Thyroid gland (tissue), 4 donors: ENCODE measurements around the gene PDXK.

ENCODE experiments used
- POLR2A ChIP-seq, 2 donors: fragments of 450-650 bp; IDR thresholded peaks; one replicate each; pipeline ENCODE4 v1.6.1; 2017; ENCODE audit warnings: antibody characterized with exemption in 2 of 2, mild to moderate bottlenecking in 2 of 2, moderate library complexity in 1 of 2
- TF ChIP-seq, protein P1 (sequence below), 6 experiments: fragments of 200-600 bp in 3 of 6; fragments of 450-650 bp in 3 of 6; sonication (generic) in 3 of 6; IDR thresholded peaks; one replicate each; pipeline ENCODE4 v1.5.1; 2016 to 2019; ENCODE audit warnings: antibody characterized with exemption in 6 of 6, mild to moderate bottlenecking in 2 of 6, inconsistent platforms in 1 of 6, moderate library complexity in 1 of 6

DNA sequence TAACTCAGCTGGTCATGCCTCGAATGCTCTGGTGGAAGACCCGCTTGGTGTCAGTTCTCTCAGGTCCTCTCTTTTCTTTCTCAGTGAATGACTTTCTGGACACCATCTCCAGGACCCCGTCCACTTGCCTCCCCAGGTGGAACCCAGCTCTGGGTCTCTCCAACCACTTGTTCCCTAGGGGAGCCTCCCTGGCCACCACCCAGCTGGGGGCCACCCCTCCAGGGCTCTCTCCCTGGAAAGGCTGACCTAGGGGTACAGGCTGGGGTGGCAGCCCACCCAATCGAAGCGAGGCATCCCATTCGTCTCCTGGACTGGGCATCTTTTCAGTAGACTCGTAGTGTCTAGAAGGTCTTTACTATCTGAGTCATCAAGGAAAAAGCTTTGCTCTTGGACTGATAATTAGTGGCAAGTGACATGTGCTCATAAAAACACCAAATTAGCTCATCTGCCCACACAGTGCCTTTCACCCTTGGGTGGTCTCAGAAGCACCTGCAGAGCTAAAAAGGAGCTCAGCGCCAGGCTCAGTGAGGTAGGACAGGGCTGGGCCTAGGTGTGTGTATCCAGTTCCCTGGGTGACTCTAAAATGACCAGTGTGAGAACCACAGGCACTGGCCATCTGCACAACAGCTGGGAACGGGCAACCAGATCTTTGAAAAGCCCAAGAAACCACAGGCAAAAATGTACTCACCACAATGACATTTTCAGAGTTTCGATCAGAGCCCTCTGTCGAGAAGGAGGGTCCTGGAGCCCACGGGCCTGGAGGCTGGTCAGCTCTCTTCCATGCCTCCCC, 2.4 kb upstream of the PDXK start:
- TF ChIP-seq, protein P1, sequence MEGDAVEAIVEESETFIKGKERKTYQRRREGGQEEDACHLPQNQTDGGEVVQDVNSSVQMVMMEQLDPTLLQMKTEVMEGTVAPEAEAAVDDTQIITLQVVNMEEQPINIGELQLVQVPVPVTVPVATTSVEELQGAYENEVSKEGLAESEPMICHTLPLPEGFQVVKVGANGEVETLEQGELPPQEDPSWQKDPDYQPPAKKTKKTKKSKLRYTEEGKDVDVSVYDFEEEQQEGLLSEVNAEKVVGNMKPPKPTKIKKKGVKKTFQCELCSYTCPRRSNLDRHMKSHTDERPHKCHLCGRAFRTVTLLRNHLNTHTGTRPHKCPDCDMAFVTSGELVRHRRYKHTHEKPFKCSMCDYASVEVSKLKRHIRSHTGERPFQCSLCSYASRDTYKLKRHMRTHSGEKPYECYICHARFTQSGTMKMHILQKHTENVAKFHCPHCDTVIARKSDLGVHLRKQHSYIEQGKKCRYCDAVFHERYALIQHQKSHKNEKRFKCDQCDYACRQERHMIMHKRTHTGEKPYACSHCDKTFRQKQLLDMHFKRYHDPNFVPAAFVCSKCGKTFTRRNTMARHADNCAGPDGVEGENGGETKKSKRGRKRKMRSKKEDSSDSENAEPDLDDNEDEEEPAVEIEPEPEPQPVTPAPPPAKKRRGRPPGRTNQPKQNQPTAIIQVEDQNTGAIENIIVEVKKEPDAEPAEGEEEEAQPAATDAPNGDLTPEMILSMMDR (IDR thresholded peaks at IDR 0.05), result no peak
- TF ChIP-seq POLR2A (IDR thresholded peaks at IDR 0.05), result no peak
